NCI-H128 (cell line): ENCODE results near the gene CNKSR3.
"Not testable (repeated sequence)": the region's sequence is repeated elsewhere in the genome, so short reads cannot be mapped to it uniquely, and the experiment has no call there.

Experiments used
- DNase-seq: peaks from one replicate; lab custom pipeline; 2025; ENCODE audit not compliant: unreplicated experiment; lab: John Stamatoyannopoulos, UW

The CNKSR3 gene

GRCh38 chr6:154529957-154530356, 19.5 kb upstream of the CNKSR3 start:
- DNase-seq = no peak

- DNase-seq = no peak
Measured at GRCh38 chr6:154528310-154528915, 17.9 kb upstream of the CNKSR3 start.

GRCh38 chr6:154526996-154527395, 16.5 kb upstream of the CNKSR3 start:
- DNase-seq = no peak

- no peak for DNase-seq
Measured at GRCh38 chr6:154522576-154522975, 12.1 kb upstream of the CNKSR3 start.

GRCh38 chr6:154521412-154521811, 10.9 kb upstream of the CNKSR3 start:
- no peak for DNase-seq

- DNase-seq = no peak
Measured at GRCh38 chr6:154520280-154520679, 9.8 kb upstream of the CNKSR3 start.

- DNase-seq = no peak
Measured at GRCh38 chr6:154518396-154518795, 7.9 kb upstream of the CNKSR3 start.

- no peak for DNase-seq
Measured at GRCh38 chr6:154516276-154516675, 5.8 kb upstream of the CNKSR3 start.

- no peak for DNase-seq
Measured at GRCh38 chr6:154515826-154516225, 5.3 kb upstream of the CNKSR3 start.

GRCh38 chr6:154515076-154515475, 4.6 kb upstream of the CNKSR3 start:
- DNase-seq = not testable (repeated sequence)

GRCh38 chr6:154514481-154514880, 4.0 kb upstream of the CNKSR3 start:
- DNase-seq = no peak

GRCh38 chr6:154513601-154514320, 3.3 kb upstream of the CNKSR3 start:
- no peak for DNase-seq

- DNase-seq = no peak
Measured at GRCh38 chr6:154512201-154512600, 1.7 kb upstream of the CNKSR3 start.

- DNase-seq = no peak
Measured at GRCh38 chr6:154511791-154512190, 1.3 kb upstream of the CNKSR3 start.

- DNase-seq = no peak
Measured at GRCh38 chr6:154509421-154510143, 903 bp downstream of the CNKSR3 start.

GRCh38 chr6:154508573-154509375, 1.7 kb downstream of the CNKSR3 start:
- DNase-seq = no peak

GRCh38 chr6:154506991-154507898, 3.2 kb downstream of the CNKSR3 start:
- no peak for DNase-seq

- DNase-seq = no peak
Measured at GRCh38 chr6:154506582-154506981, 3.9 kb downstream of the CNKSR3 start.

- DNase-seq = no peak
Measured at GRCh38 chr6:154506108-154506507, 4.4 kb downstream of the CNKSR3 start.

GRCh38 chr6:154504865-154505449, 5.5 kb downstream of the CNKSR3 start:
- no peak for DNase-seq
